CD4-positive, alpha-beta T cell (primary cell): Measurements from ENCODE around the gene ARAP2. TPM values are rescaled to one million over a fixed set of nuclear protein-coding genes. Genes with fewer than 3 reads are reported as not detected.

Source experiments
- ATAC-seq: fragments of 200-7000 bp; cut with Tn5 transposase; one replicate; pipeline ENCODE4 v1.10.0; 2022; ENCODE audit warnings: mild to moderate bottlenecking; ENCODE audit not compliant: poor library complexity
- CTCF ChIA-PET: fragments of 350-600 bp; sonication (Branson Sonifier 250); formaldehyde crosslinking; loops from one replicate; lab custom pipeline; 2021; ENCODE audit warnings: antibody characterized with exemption, inconsistent platforms; lab: Charles Lee
- POLR2A ChIA-PET: fragments of 350-600 bp; sonication (Branson Sonifier 250); formaldehyde crosslinking; loops from one replicate; lab custom pipeline; 2021; ENCODE audit warnings: antibody characterized with exemption, inconsistent platforms; lab: Charles Lee
- DNase-seq, 14 experiments: peaks; one replicate each; pipeline ENCODE4 v3.0.0-alpha.2; 2013 to 2020; ENCODE audit warnings: mixed read lengths in 2 of 14
- H3K27ac ChIP-seq, 2 donors: one replicate each; pipeline versions ENCODE4 v1.5.1 to v1.7.0; 2013; ENCODE audit warnings: low read length in 2 of 2, low read depth in 1 of 2, mild to moderate bottlenecking in 1 of 2
- H3K27me3 ChIP-seq, 2 experiments: 1 replicate in 1 of 2; 2 replicates in 1 of 2; pipeline versions ENCODE4 v1.6.1 to v1.7.0; 2013; ENCODE audit warnings: low read length in 2 of 2, control low read depth in 1 of 2, mild to moderate bottlenecking in 1 of 2, moderate library complexity in 1 of 2; ENCODE audit not compliant: insufficient read depth in 2 of 2, control insufficient read depth in 1 of 2
- H3K36me3 ChIP-seq: one replicate; pipeline ENCODE4 v1.6.1; 2013; ENCODE audit warnings: low read length, control low read depth; ENCODE audit not compliant: insufficient read depth
- H3K4me1 ChIP-seq: one replicate; pipeline ENCODE4 v1.6.1; 2013; ENCODE audit warnings: low read length, control low read depth; ENCODE audit not compliant: insufficient read depth
- H3K4me3 ChIP-seq: one replicate; pipeline ENCODE4 v1.5.1; 2013; ENCODE audit warnings: mild to moderate bottlenecking, low read length, moderate library complexity
- H3K9me3 ChIP-seq, 2 experiments: 1 replicate in 1 of 2; 2 replicates in 1 of 2; pipeline versions ENCODE4 v1.6.1 to v1.7.0; 2013; ENCODE audit warnings: low read length in 2 of 2, mild to moderate bottlenecking in 2 of 2, control low read depth in 1 of 2, moderate library complexity in 1 of 2; ENCODE audit not compliant: control insufficient read depth in 1 of 2, insufficient read depth in 1 of 2
- H3K27ac Mint-ChIP-seq: one replicate; pipeline ENCODE4 v1.8.0; 2020; ENCODE audit warnings: mixed read lengths
- H3K27me3 Mint-ChIP-seq: one replicate; pipeline ENCODE4 v1.8.0; 2021; ENCODE audit warnings: mixed read lengths
- H3K36me3 Mint-ChIP-seq: one replicate; pipeline ENCODE4 v1.8.0; 2021; ENCODE audit warnings: low read depth, mixed read lengths
- H3K4me1 Mint-ChIP-seq: one replicate; pipeline ENCODE4 v1.8.0; 2021; ENCODE audit warnings: low read depth, mixed read lengths
- H3K4me3 Mint-ChIP-seq: one replicate; pipeline ENCODE4 v1.8.0; 2020; ENCODE audit warnings: mild to moderate bottlenecking, mixed read lengths
- H3K9me3 Mint-ChIP-seq: one replicate; pipeline ENCODE4 v1.8.0; 2020; ENCODE audit warnings: mixed read lengths
- CTCF ChIP-seq: fragments of 200-600 bp; IDR thresholded peaks from one replicate; pipeline ENCODE4 v1.8.0; 2022; ENCODE audit warnings: antibody characterized with exemption, mild to moderate bottlenecking
- intact Hi-C, 2 experiments: fragments of 100-400 bp; cut with DNase I in 1 of 2; cut with micrococcal nuclease in 1 of 2; formaldehyde crosslinking; loops; one replicate each; pipeline versions ENCODE4 v1.15.1 to v1.9.0; 2023 to 2025; cut with DNase I, micrococcal nuclease
- total RNA-seq, 174 experiments: library from RNA in 2 of 174; stranded (reverse) in 2 of 174; gene quantifications; one replicate each; pipeline ENCODE4 v1.2.3 and lab custom pipeline; 2021 to 2026

Gene ARAP2
- total RNA-seq, 2 experiments from 2014 or later: 54.3 to 63.4 TPM

- Histone ChIP-seq H3K9me3 (no peaks in the 10 kb centered on the region), H3K4me1 (peaks cover 2% of the 10 kb centered on the region), H3K27me3 (no peaks in the 10 kb centered on the region), H3K27ac (no peak overlapping the region), H3K36me3 (peaks cover 18% of the 10 kb centered on the region), H3K4me3 (no peak overlapping the region)
- Mint-ChIP-seq H3K27me3 (no peaks in the 10 kb centered on the region), H3K27ac (no peak overlapping the region), H3K9me3 (no peaks in the 10 kb centered on the region), H3K36me3 (peaks cover 46% of the 10 kb centered on the region), H3K4me1 (peaks cover 60% of the 10 kb centered on the region), H3K4me3 (no peak overlapping the region)
- intact Hi-C loops: no loop called here
- CTCF ChIA-PET: interaction anchor here (0.8 kb wide), 1 partner anchor 27 kb away, joined by 3 read pairs; no protein-coding TSS in a partner anchor
- ATAC-seq (no peak), DNase-seq (no peak)
- POLR2A ChIA-PET: interaction anchor here (1.3 kb wide), 1 partner anchor 28 kb away, joined by 4 read pairs; no protein-coding TSS in a partner anchor
- TF ChIP-seq CTCF: no peak
These were observed 28.7 kb downstream of the ARAP2 start for GRCh38 chr4:36215627-36216026.

- no peak overlapping the region for H3K27ac ChIP-seq
- H3K4me3 Mint-ChIP-seq: no peak overlapping the region
- no peaks in the 10 kb centered on the region for H3K9me3 ChIP-seq
- ChIA-PET CTCF (interaction anchor here (0.8 to 1.2 kb wide), 2 partner anchors 29 to 30 kb away, joined by 3 read pairs; partner anchors contain the start of gene ARAP2), POLR2A (interaction anchor here (1.4 kb wide), 1 partner anchor 28 kb away, joined by 7 read pairs; the partner anchor contains the start of gene ARAP2)
- H3K4me1 ChIP-seq: peaks cover 2% of the 10 kb centered on the region
- no peak for ATAC-seq
- H3K36me3 Mint-ChIP-seq: peaks cover 49% of the 10 kb centered on the region
- no peaks in the 10 kb centered on the region for H3K27me3 Mint-ChIP-seq
- no peak overlapping the region for H3K4me3 ChIP-seq
- no peaks in the 10 kb centered on the region for H3K27me3 ChIP-seq
- intact Hi-C loops: loop anchor here in 1 of 2 experiments (5.0 kb wide), 1 partner anchor 37 kb away; no protein-coding TSS in a partner anchor
- H3K4me1 Mint-ChIP-seq: peaks cover 61% of the 10 kb centered on the region
- TF ChIP-seq CTCF: no peak
- H3K9me3 Mint-ChIP-seq: no peaks in the 10 kb centered on the region
- DNase-seq: no peak
- no peak overlapping the region for H3K27ac Mint-ChIP-seq
- H3K36me3 ChIP-seq: peaks cover 25% of the 10 kb centered on the region
These were observed 29.4 kb downstream of the ARAP2 start for GRCh38 chr4:36214735-36215485.

- no peak overlapping the region for H3K4me3 Mint-ChIP-seq
- H3K4me1 Mint-ChIP-seq: peaks cover 63% of the 10 kb centered on the region
- H3K9me3 Mint-ChIP-seq: no peaks in the 10 kb centered on the region
These were observed 30.3 kb downstream of the ARAP2 start for GRCh38 chr4:36213977-36214376.

More at GRCh38 chr4:36213977-36214376, 30.3 kb downstream of the ARAP2 start:
- TF ChIP-seq CTCF: no peak
- Histone ChIP-seq H3K9me3 (no peaks in the 10 kb centered on the region), H3K36me3 (peaks cover 26% of the 10 kb centered on the region), H3K4me1 (peaks cover 2% of the 10 kb centered on the region), H3K4me3 (no peak overlapping the region), H3K27ac (no peak overlapping the region), H3K27me3 (no peaks in the 10 kb centered on the region)
- CTCF ChIA-PET: interaction anchor here (0.8 to 1.2 kb wide), 2 partner anchors 30 to 31 kb away, joined by 3 read pairs; partner anchors contain the start of gene ARAP2
- DNase-seq (no peak), ATAC-seq (no peak)
- POLR2A ChIA-PET: interaction anchor here (0.9 to 1.4 kb wide), 2 partner anchors 22 to 29 kb away, joined by 3 to 7 read pairs; partner anchors contain the start of gene ARAP2
- intact Hi-C loops: loop anchor here in 1 of 2 experiments (5.0 kb wide), 1 partner anchor 38 kb away; no protein-coding TSS in a partner anchor
- Mint-ChIP-seq H3K27ac (no peak overlapping the region), H3K36me3 (peaks cover 55% of the 10 kb centered on the region), H3K27me3 (no peaks in the 10 kb centered on the region)
